Measurements from ENCODE around the gene GRHPR.

GRHPR gene

DNA sequence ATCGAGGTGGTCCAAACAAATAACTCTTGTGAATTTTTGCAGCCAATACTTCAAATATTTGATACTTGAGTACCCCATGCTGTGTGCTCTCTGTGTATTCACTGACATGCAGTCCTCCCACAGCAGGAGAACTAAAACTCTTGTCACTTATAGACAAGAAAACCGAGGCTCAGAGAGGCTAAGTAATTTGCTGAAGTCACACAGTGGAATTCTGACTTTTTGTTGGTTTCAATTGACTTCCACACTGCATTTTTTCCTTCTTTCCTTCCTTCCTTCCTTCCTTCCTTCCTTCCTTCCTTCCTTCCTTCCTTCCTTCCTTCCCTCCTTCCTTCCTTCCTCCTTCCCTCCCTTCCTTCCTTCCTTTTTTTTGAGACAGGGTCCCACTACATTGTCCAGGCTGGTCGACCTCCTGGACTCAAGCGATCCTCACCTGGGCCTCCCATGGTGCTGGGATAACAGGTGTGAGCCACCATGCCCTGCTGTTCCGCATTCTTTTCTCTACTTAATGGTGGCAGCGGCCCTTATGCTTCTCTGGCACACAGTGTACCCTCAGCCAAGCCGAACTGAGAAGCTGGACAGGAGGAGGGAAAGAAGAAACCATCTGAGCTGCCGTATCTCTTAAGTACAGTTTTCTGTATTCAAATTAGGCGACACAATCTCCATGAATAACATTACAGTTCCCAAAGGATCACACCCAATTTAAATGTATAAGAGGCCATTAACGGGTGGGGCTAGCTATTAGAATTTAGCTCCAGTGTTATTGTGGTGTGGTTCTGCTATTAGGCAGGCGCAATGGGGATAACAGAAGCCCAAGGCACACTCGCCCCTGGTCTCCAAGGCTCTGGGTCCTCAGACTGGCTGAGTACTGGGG is 38.4 kb upstream of the GRHPR start:
- TF ChIP-seq, protein P1, sequence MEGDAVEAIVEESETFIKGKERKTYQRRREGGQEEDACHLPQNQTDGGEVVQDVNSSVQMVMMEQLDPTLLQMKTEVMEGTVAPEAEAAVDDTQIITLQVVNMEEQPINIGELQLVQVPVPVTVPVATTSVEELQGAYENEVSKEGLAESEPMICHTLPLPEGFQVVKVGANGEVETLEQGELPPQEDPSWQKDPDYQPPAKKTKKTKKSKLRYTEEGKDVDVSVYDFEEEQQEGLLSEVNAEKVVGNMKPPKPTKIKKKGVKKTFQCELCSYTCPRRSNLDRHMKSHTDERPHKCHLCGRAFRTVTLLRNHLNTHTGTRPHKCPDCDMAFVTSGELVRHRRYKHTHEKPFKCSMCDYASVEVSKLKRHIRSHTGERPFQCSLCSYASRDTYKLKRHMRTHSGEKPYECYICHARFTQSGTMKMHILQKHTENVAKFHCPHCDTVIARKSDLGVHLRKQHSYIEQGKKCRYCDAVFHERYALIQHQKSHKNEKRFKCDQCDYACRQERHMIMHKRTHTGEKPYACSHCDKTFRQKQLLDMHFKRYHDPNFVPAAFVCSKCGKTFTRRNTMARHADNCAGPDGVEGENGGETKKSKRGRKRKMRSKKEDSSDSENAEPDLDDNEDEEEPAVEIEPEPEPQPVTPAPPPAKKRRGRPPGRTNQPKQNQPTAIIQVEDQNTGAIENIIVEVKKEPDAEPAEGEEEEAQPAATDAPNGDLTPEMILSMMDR (IDR thresholded peaks at IDR 0.05; ENCODE audit: borderline replicate concordance, control extremely low read depth, extremely low read depth, insufficient read depth, missing control alignments): no peak
- in situ Hi-C loops (cut with MboI; ENCODE audit: low sequenced_read_pairs, unreplicated experiment): no loop called here

DNA sequence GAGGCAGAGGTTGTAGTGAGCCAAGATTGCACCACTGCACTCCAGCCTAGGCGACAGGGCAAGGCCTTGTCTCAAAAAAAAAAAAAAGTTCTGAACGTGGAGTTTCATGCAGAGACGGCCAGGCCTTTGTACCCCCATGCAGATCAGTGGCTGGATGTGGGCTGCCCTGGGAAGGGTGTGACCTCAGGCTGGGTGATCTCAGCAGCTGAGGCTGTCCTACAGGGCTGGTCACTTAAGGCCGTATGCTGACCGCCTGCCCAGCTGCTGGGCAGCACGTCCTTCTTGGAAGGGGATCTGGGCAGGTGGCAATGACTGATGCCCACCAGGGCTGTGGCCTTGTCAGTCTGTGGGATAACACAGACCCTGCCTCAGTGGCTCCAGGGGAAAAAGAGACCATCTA is 37.2 kb upstream of the GRHPR start:
- in situ Hi-C loops (cut with MboI; ENCODE audit: low sequenced_read_pairs, unreplicated experiment): no loop called here
- no peak for DNase-seq (ENCODE audit: low spot score)
- TF ChIP-seq, protein P1 (IDR thresholded peaks at IDR 0.05; ENCODE audit: borderline replicate concordance, control extremely low read depth, extremely low read depth, insufficient read depth, missing control alignments): no peak

More for the DNA sequence above, 38.4 kb upstream of the GRHPR start:
- DNase-seq (ENCODE audit: low spot score): no peak

DNA sequence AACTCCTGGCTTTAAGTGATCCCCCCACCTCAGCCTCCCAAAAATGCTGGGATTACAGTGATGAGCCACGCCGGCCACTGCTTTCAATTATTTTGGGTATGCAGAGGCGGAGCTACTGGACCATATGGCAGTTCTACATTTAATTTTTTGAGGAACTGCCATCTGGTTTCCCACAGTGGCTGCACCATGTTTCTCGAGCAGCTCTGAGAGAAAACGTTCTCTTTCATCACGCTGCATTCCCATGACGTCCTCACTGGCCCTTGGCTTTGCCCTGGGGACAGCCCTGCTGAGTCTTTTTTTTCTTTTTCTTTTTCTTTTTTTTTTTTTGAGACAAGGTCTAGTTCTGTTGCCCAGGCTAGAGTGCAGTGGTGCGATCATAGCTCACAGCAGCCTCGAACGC is 35.5 kb upstream of the GRHPR start:
- in situ Hi-C loops (cut with MboI; ENCODE audit: low sequenced_read_pairs, unreplicated experiment): no loop called here
- TF ChIP-seq, protein P1 (IDR thresholded peaks at IDR 0.05; ENCODE audit: borderline replicate concordance, control extremely low read depth, extremely low read depth, insufficient read depth, missing control alignments): no peak
- DNase-seq (ENCODE audit: low spot score): no peak

DNA sequence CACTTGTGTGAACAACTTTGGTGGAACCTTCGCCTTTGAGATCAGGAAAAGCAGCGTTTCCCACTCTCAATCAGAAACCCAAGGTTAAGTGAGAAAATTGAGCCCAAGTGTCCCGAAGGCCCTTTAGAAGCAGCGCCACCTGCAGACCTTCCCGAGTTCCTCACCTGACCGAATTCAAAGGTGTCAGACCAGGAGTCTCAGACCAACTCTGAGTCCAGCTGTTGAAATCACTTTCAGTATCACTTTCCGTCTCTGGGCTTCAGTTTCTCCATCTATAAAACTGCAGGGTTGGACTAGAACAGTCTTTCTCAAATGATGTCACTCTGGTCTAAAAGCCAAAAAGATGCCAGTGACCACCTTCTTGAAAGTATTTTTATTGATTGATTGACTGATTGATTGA is 31.7 kb upstream of the GRHPR start:
- in situ Hi-C loops (cut with MboI; ENCODE audit: low sequenced_read_pairs, unreplicated experiment): no loop called here
- TF ChIP-seq, protein P1 (IDR thresholded peaks at IDR 0.05; ENCODE audit: borderline replicate concordance, control extremely low read depth, extremely low read depth, insufficient read depth, missing control alignments): peak; percentile 72
- peak; percentile 86 for DNase-seq (ENCODE audit: low spot score)

DNA sequence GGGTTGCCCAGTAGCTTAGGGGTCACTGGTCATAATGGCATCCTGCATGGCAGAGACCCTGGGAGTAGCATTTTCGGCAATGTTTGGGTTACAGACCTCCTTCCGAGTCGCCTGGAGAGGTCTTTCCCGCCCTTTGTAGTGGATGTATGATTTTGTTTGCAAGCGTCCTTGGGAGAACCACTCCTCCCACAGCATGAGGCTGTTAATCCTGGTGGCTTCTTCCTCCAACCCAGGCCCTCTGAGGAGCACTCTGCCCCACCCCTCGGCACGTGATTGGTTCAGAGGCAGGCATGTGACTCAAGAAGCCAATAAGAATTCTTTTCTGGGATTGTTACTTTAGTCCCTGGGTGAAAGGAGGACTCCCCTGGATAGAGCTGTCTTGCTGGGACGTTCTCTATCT is 30.2 kb upstream of the GRHPR start:
- TF ChIP-seq, protein P1 (IDR thresholded peaks at IDR 0.05; ENCODE audit: borderline replicate concordance, control extremely low read depth, extremely low read depth, insufficient read depth, missing control alignments): no peak
- no peak for DNase-seq (ENCODE audit: low spot score)
- in situ Hi-C loops (cut with MboI; ENCODE audit: low sequenced_read_pairs, unreplicated experiment): no loop called here

DNA sequence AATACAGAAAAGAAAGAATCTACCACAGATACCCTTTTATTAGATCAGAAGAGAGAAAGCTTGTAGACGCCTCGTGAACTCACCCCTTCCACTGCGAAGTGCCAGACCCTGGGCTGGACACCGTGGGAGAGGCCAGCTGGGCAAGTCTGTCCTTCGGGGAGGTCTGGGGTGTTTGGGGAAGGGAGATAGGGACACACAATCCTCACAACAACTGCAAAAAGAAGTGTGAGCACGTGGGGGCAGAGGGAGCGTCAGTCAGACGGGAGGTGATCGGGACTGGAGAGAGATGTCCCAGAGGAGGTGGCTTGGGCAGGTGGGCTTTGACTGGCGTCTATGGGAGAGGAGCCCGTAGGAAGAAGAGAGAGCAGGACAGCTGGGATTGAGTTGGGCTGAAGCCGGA is 27.3 kb upstream of the GRHPR start:
- DNase-seq (ENCODE audit: low spot score): no peak
- in situ Hi-C loops (cut with MboI; ENCODE audit: low sequenced_read_pairs, unreplicated experiment): no loop called here
- TF ChIP-seq, protein P1 (IDR thresholded peaks at IDR 0.05; ENCODE audit: borderline replicate concordance, control extremely low read depth, extremely low read depth, insufficient read depth, missing control alignments): no peak
